ENCODE results near the gene MYH9. TPM values are rescaled to one million over a fixed set of nuclear protein-coding genes. Genes with fewer than 3 reads are reported as not detected.
"Not testable (repeated sequence)": the region's sequence is repeated elsewhere in the genome, so short reads cannot be mapped to it uniquely, and the experiment has no call there.

MYH9 gene
- total RNA-seq, 2 experiments from 2014 or later = 901 to 925 TPM

DNA sequence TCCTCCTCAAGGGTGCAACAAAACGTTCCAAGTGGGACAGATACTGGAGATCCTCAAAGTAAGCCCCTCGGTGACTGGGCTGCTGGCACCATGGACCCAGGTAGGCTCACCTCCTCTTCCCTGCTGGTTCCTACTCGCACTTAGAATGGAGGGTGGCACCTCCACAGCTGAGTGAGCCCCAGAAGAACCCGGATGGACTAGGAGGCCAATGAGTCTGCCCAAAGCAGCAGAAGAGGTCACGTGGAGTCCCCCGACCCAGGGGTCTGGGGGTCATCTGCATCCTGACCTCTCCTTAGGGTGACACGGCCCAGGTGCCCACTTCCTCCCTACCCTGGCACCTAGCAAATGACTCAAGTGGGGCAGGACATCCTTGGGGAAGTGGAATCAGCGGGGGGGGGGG, 130.5 kb downstream of the MYH9 start:
- H3K27ac ChIP-seq (ENCODE audit: low read depth in 1 of 2, low read length in 2 of 2) = no peak overlapping the region
- no peaks in the 10 kb centered on the region for H3K9me3 Mint-ChIP-seq
- ChIA-PET CTCF (interaction anchor here (1.2 kb wide), 1 partner anchor 18 kb away, joined by 3 read pairs; the partner anchor contains the start of gene APOL2), POLR2A (no interaction called here)
- H3K27ac Mint-ChIP-seq = peak overlapping the region; percentile 43
- H3K9me3 ChIP-seq (ENCODE audit: control insufficient read depth in 1 of 2, insufficient read depth in 1 of 2, low read length in 2 of 2) = no peaks in the 10 kb centered on the region
- H3K36me3 ChIP-seq (ENCODE audit: insufficient read depth, low read length) = peaks cover 46% of the 10 kb centered on the region
- peaks cover 55% of the 10 kb centered on the region for H3K4me1 Mint-ChIP-seq (ENCODE audit: low read depth)
- no peak for DNase-seq
- H3K4me3 ChIP-seq (ENCODE audit: low read length) = no peak overlapping the region
- no peaks in the 10 kb centered on the region for H3K27me3 ChIP-seq (ENCODE audit: control insufficient read depth in 1 of 2, insufficient read depth in 2 of 2, low read length in 2 of 2)
- no peak for TF ChIP-seq CTCF (IDR thresholded peaks at IDR 0.05)
- peaks cover 76% of the 10 kb centered on the region for H3K36me3 Mint-ChIP-seq (ENCODE audit: low read depth)
- no peak overlapping the region for H3K4me3 Mint-ChIP-seq
- H3K27me3 Mint-ChIP-seq = no peaks in the 10 kb centered on the region
- intact Hi-C loops (cut with DNase I, micrococcal nuclease) = no loop called here
- peaks cover 59% of the 10 kb centered on the region for H3K4me1 ChIP-seq (ENCODE audit: insufficient read depth, low read length)
- no peak for ATAC-seq (ENCODE audit: poor library complexity)

GRCh38 chr22:36256478-36256877, 131.3 kb downstream of the MYH9 start:
- H3K27me3 ChIP-seq (ENCODE audit: control insufficient read depth in 1 of 2, insufficient read depth in 2 of 2, low read length in 2 of 2) = no peaks in the 10 kb centered on the region
- ATAC-seq (ENCODE audit: poor library complexity) (no peak), DNase-seq (no peak)
- Mint-ChIP-seq H3K36me3 (ENCODE audit: low read depth) (peaks cover 69% of the 10 kb centered on the region), H3K9me3 (no peaks in the 10 kb centered on the region), H3K27me3 (no peaks in the 10 kb centered on the region), H3K4me1 (ENCODE audit: low read depth) (peaks cover 55% of the 10 kb centered on the region), H3K4me3 (peak overlapping the region; percentile 52), H3K27ac (peak overlapping the region; percentile 43)
- CTCF ChIA-PET = no interaction called here
- no peak overlapping the region for H3K4me3 ChIP-seq (ENCODE audit: low read length)
- peaks cover 39% of the 10 kb centered on the region for H3K36me3 ChIP-seq (ENCODE audit: insufficient read depth, low read length)
- POLR2A ChIA-PET = no interaction called here
- no peaks in the 10 kb centered on the region for H3K9me3 ChIP-seq (ENCODE audit: control insufficient read depth in 1 of 2, insufficient read depth in 1 of 2, low read length in 2 of 2)
- TF ChIP-seq CTCF (IDR thresholded peaks at IDR 0.05) = no peak
- intact Hi-C loops (cut with DNase I, micrococcal nuclease) = no loop called here
- H3K27ac ChIP-seq (ENCODE audit: low read depth in 1 of 2, low read length in 2 of 2) = no peak overlapping the region
- peaks cover 60% of the 10 kb centered on the region for H3K4me1 ChIP-seq (ENCODE audit: insufficient read depth, low read length)

DNA sequence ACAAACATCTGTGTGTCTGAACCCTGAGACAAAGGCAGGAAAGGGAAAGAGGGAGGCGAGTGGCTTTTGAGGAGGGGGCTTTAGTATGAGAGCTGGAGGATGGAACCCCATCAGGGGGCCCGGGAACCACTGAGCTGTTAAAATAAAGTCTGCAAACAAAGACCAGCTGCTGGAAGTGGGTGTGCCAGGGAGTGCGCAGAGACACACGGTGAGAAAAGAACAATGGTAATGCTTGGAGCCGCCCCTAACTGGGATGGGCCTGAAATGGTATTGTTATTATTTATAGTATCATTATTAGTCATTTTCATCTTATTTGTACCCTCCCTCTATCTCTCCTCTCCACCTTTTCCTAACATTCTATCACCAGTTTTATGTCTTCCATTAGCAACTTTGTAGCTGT, 132.2 kb downstream of the MYH9 start:
- H3K4me3 ChIP-seq (ENCODE audit: low read length); H3K9me3 ChIP-seq (ENCODE audit: control insufficient read depth in 1 of 2, insufficient read depth in 1 of 2, low read length in 2 of 2); H3K27me3 Mint-ChIP-seq; H3K27ac ChIP-seq (ENCODE audit: low read depth in 1 of 2, low read length in 2 of 2); CTCF ChIA-PET; POLR2A ChIA-PET; H3K9me3 Mint-ChIP-seq; ATAC-seq (ENCODE audit: poor library complexity); H3K27me3 ChIP-seq (ENCODE audit: control insufficient read depth in 1 of 2, insufficient read depth in 2 of 2, low read length in 2 of 2); DNase-seq: not testable (repeated sequence)
- H3K4me3 Mint-ChIP-seq = peak overlapping the region; percentile 52
- H3K4me1 Mint-ChIP-seq (ENCODE audit: low read depth) = peaks cover 55% of the 10 kb centered on the region
- H3K36me3 Mint-ChIP-seq (ENCODE audit: low read depth) = peaks cover 60% of the 10 kb centered on the region
- intact Hi-C loops (cut with DNase I, micrococcal nuclease) = loop anchor here in 1 of 2 experiments (2.0 kb wide), 1 partner anchor 55 kb away; the partner anchor contains the start of gene APOL4
- peaks cover 60% of the 10 kb centered on the region for H3K4me1 ChIP-seq (ENCODE audit: insufficient read depth, low read length)
- H3K27ac Mint-ChIP-seq = peak overlapping the region; percentile 43
- H3K36me3 ChIP-seq (ENCODE audit: insufficient read depth, low read length) = peaks cover 30% of the 10 kb centered on the region
